Panc1 (cell line): ENCODE data around the gene FOXD1.

Experiments used
- POLR2AphosphoS5 ChIP-seq: IDR thresholded peaks from 2 replicates; pipeline ENCODE4 v1.6.1; 2012; ENCODE audit warnings: mild to moderate bottlenecking, low read depth, low read length, moderate library complexity
- TF ChIP-seq, protein P1 (sequence below): fragments of 450-650 bp; IDR thresholded peaks from 2 replicates; pipeline ENCODE4 v1.5.1; 2017; ENCODE audit warnings: mild to moderate bottlenecking

DNA sequence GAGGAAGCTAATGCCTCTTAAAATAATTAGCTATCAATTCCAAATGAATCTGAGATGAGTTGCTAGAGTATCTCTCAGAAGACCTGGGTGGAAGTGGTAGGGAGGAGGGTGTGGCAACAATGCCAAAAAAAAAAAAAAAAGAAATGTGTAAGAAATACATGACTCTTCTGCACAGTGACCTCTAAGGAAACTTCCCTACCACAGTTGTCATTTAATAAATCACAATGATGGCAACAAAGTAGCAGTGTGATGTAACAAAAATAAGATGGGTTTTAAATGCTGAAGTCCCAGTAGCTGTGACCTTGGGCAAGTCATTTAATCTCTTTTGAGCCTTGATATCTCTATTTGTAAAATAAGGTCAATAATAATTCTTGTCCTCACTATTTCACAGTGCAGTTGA lies 7.2 kb downstream of the FOXD1 start:
- TF ChIP-seq POLR2AphosphoS5 = no peak
- TF ChIP-seq, protein P1, sequence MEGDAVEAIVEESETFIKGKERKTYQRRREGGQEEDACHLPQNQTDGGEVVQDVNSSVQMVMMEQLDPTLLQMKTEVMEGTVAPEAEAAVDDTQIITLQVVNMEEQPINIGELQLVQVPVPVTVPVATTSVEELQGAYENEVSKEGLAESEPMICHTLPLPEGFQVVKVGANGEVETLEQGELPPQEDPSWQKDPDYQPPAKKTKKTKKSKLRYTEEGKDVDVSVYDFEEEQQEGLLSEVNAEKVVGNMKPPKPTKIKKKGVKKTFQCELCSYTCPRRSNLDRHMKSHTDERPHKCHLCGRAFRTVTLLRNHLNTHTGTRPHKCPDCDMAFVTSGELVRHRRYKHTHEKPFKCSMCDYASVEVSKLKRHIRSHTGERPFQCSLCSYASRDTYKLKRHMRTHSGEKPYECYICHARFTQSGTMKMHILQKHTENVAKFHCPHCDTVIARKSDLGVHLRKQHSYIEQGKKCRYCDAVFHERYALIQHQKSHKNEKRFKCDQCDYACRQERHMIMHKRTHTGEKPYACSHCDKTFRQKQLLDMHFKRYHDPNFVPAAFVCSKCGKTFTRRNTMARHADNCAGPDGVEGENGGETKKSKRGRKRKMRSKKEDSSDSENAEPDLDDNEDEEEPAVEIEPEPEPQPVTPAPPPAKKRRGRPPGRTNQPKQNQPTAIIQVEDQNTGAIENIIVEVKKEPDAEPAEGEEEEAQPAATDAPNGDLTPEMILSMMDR = no peak
